Suppressor macrophage (primary cell): ENCODE data around the gene GABRG3.

Source experiments
- DNase-seq, 4 experiments: peaks; one replicate each; pipeline ENCODE4 v3.0.0-alpha.2; 2020 to 2022

GABRG3 gene

DNA sequence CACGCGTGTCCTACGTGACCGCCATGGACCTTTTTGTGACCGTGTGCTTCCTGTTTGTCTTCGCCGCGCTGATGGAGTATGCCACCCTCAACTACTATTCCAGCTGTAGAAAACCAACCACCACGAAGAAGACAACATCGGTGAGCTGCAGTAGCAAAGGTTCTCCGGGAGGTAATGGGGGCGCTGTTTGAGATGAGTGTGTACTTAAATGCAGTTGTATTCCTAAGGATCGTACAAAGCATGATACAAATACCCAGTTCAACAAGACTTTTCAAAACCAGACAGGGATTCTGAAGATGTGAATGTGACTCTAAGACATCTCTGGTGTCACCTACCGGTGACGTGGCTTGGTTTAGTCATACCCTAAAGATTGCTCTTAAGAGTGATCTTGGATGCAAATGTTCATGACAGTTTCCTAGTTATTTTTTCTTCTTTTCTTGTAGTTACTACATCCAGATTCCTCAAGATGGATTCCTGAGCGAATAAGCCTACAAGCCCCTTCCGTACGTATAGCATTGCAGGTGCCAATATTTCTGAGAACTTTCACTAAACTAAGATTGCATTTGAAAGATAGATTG lies 556.6 kb downstream of the GABRG3 start:
- no peak for DNase-seq

DNA sequence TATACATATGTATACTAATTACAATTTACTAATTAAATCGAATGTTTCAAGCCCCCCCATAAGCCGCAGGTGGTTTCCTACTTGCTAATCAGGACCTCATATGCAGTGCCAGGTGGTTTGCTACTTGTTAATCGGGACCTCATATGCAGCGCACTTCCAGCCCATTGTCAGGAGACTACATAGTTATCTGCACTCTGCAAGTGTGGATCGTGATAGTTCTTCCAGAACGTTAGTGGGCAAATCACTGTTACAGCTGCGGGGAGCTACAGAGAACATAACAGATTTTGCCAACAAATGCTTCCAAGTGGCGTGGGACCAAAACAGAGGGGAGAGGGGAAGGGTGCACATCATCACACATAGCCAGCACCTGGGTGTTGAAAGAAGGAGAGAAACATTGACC lies 558.4 kb downstream of the GABRG3 start:
- no peak for DNase-seq

DNA sequence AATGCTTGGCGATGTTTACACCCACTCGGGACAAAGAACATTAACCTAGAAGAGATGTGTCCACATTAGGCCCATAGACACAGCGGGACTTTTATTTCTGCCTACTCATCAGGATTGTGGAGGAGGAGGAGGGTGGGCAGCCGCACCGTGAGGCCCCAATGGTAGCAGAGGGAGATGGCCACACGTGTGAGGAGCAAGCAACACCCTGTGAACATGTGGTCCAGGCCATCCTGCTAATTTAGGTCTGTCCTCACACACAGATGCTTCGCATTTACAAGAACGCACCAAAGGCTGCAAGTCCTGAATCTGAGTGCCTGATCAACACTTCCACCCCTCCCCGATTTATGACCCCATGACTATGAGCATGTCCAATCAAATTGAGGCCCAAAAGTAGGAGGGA lies 560.0 kb downstream of the GABRG3 start:
- DNase-seq = no peak

DNA sequence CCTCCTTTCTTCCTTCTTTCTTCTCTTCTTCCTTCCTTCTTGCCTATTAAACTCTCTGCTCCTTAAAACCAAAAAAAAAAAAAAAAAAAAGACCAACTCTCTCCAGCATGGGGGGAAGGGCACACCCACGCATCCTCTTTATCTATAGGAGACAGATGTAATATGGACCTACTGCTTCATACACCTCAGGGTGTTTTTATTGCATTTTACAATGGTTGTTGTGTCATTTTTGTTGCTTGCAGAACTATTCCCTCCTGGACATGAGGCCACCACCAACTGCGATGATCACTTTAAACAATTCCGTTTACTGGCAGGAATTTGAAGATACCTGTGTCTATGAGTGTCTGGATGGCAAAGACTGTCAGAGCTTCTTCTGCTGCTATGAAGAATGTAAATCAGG lies 561.4 kb downstream of the GABRG3 start:
- DNase-seq = no peak

DNA sequence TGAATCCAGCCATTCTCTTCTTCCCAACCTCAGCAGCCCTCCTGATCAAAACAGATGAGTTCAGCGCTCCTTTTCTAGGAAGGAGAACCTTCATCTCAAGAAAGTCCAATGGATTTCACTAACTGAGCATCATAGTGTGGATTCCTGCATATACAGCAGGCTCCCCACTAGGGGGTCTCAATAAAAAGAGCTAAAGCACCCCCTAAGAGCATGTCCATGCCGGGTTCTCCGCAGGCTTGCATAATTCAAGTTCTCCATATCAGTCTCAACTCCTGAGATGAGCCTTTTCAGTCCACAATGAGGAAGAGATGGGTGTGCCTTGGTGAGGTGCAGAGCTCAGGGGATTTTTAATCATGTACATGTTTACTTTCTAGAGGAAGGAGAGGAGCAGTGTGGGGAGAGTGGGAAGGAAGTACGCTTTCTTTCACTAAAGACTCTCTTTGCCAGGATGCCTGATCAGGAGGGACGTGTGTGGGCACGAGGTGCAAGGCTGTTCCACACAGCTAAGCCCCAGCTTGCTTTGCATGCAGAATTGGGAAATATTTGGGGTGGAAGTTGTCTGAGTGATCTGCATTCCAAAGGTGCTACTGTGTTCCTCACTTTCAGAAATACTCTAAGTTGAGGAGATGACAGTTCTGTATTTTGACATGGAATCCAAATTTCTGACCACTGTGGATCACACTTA lies 564.6 kb downstream of the GABRG3 start:
- DNase-seq = no peak

DNA sequence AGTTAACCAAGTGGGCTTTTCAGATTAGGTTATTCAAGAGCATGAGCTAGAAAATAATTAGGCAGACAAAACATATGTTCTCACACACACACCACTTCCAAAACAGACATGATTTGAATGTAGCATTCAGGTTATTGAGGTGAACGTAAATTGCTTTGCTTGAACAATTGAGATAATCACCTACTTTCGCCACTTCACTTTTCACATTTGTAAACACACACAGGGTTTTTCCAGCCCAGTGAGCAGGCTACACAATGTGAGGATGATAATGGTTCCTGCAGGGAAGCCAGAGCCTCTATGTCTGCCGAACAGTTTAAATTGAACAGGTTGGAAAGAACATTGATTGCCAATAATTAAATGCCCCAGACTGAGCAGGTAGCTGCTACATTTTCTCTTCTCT lies 567.3 kb downstream of the GABRG3 start:
- no peak for DNase-seq

DNA sequence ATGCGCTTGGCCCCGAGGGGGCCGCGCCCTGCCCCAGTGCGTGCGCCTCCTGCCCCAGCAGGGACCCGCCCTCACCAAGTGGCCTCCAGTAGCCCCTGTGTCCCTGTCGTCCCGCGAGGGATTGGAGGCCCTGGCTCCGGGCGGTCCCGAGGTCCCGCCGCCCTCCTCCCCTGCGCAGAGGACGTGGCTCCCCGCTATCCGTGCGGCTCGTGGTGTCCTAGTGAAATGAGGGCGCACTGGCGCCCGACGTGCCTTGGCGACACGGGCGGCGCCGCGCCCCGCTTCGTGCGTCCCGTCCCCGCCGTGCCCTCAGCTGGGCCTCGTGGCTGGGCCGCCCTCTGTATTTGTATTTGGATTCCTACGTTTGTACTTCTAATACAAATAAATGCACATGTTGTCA lies 570.6 kb downstream of the GABRG3 start:
- DNase-seq = no peak

DNA sequence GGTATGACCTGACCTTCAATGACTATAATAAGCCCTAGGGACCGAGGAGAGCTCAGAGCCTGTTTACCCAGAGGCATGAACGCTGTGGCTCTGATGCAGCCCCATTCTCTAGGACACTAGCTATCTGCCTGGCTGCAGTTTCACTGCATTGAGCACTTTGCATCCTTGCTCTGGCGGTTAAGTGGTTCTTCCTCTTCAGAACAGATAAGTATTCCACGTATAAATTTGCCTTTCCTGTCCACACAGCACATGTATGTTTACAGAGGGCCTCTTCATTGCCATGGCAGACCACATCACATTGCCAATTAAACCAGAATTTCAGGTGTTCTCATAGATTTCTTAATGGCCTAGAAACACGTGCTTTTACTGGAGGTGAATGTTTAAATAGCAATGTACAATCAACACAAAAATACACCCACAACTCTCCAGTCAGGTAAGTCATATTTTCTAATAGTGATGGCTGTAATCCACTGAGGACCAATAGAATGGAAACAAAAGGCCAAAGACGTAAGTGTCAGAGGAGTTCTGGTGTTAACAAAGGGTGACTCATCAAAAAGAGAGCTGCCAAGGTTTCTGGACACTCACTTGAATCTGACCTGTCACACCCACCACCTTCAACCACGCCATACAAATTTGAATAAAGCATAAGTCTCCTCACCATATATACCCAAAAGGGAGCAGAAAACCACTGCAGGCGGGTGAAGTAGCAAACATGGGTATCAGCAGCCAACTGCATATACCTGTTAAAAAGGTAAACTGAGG lies 574.7 kb downstream of the GABRG3 start:
- no peak for DNase-seq

DNA sequence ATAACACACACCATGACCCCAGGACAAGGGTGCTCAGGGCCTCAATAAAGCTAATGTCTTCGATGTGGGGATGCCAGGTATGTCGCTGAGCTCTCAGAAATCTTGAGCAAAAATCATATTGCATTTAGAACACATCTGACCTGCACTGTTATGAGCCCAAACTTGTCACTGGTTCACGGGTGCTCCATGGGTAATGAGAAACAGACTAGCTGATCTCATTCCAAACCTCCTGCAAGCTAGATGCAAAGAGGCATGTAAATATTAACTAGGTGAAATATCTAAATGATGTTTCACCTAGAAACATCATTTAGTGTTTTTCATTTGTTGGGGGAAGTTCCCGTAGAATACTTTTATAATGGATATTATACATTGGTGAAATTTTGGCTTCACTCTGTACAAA lies 578.8 kb downstream of the GABRG3 start:
- no peak for DNase-seq

DNA sequence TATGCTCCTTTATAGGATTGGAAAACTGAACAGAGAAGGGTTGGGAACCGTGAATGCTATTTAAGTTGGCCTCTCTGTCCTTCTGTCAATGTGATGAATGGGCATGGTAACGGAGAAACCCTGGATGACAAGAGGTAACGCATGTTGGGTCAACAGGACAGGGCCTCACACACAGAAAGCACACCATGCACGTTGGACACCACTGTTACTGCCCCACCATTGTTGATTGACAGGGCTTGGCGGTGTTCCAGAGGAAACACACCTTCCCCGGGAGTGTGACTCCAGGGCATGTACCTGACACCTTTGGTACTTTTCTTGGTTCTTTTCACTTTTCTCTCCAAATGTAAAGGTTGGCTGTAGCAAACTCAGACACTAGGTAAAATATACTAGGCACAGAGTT lies 579.7 kb downstream of the GABRG3 start:
- no peak for DNase-seq

DNA sequence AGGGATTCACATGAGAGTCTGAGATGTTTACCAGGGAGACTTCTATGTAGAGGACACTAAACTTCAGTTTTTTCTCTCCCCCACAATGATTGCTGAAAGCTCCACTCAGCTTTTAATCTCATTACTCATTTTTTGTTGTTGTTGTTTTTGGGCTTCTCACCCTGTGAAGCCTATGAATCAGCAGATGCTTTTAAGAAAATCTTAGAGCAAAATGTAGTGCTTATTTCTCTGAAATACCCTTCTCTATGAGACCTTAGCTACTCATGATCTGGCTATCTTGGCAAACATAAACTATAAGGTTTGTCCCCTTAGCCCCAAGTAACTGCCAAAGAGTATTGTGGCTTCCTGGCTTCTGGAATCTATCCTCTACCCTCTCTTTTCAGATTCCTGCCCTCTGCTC lies 590.8 kb downstream of the GABRG3 start:
- no peak for DNase-seq

DNA sequence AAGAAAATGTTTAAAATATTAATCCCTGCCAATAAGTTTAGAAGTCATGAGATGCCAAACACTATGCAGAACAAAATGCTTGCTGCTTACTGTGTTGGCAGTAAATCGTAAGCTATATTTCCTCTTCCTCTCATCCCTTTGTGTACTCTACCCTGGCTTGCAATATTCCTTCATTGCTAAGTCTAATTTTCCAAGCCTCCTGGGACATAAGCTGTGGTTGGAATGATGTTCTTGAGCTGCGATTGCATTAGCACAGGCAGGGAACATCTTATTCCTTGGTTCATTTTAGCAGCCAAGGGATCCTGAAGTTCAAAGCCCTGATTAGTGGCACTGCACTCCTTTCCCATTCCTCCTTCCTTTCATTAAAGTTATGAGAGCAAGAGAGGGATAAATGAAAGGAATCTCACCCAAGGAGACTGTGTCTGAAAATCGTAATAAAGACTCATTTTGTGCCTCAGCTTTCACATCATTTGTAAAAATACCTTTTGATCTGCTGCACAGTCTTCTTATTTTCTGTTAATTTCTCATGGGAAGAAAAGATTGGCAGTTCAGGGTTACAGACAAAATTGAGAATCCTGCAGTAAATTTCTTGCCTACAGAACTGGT lies 592.9 kb downstream of the GABRG3 start:
- DNase-seq = no peak

DNA sequence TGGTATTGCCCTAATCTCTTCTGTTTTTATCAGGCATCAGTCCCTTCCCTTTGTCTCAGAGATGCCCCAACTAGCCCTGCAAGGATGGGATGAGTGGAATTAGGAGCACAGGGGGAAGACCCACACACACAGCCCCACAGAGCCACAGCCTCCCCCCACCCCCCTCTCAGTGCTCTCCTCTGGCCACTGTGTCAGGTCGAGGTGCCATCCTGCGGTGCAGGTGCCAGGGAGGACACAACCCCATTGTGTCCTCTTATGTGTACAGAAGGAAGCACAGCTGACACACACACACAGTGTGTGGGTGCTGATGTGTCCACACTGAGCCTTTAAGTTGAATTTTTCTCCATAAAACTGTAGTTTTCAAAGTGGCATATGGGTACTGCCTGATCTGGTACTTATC lies 593.7 kb downstream of the GABRG3 start:
- no peak for DNase-seq

DNA sequence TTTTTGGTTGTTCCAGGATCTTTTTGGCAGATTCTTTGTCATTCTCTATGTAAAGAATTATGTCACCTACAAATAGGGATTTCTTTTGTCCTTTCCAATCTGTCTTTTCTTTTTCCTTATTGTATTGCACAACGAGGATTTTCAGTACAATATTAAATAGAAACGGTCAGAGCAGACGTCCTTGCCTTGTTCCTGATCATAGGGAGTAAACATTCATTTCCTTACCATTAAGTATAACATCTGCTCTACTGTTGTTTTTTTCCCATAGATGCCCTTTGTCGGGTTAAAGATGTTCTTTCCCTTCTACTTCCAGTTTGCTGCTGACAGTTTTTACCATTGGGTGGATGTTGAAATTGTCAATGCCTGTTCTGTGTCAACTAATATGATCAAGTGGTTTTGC lies 599.8 kb downstream of the GABRG3 start:
- no peak for DNase-seq

DNA sequence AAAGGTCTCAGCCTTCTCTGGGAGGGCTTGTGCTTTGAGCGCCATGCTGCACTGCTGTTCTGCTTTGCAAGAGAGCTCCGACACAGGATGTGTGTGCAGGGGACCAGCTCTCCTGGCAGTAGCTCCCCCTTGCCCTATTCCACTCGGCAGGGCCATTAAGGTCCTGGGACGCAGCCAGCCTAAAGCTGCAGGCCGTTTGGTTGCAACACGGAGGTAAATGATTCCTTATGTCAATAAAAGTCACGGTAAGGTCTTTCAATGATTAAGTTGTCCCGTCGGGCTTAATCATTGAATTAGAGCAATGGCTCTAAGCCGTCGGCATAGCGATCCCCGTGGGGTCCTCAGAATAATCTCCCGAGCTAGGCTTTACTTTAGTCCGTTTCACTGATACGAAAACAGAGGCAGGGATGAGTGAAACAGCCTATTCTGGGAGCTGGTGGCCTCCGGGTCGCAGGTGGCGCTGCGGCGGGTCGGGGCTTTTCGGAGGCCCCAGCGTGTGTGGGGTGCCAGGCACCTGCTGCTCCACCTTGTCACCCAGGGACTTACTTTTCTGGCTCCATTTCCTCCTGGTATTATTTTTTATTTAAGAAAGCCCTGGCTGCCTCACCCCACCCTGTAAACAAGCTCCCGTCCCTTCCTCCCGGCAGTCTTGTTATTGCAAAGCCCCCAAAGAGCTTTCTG lies 603.0 kb downstream of the GABRG3 start:
- DNase-seq = no peak

DNA sequence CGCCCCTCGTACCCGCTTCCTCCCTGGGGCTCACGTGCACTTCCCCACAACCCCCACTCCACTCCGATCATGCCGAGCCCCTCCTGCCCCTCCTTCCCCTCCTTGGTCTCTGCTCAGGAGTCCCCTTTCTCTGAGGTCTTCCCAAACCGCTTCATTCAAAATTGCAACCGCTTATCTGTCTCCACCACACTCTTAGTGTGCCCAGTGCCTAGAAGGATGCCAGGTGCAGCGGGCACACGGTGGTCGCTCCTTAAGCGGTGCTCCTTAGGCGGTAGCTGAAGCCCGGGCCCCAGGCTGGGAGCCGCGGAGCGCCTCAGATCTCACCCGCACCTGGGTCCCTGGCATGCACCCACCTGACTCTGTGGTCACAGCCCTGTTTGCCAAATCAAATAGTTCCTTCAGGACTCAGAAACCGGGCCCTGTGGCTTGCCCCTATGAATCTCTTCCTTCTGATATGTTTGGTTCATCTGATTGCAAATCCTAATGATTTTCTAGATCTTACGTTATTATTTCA lies 603.6 kb downstream of the GABRG3 start:
- DNase-seq = no peak

DNA sequence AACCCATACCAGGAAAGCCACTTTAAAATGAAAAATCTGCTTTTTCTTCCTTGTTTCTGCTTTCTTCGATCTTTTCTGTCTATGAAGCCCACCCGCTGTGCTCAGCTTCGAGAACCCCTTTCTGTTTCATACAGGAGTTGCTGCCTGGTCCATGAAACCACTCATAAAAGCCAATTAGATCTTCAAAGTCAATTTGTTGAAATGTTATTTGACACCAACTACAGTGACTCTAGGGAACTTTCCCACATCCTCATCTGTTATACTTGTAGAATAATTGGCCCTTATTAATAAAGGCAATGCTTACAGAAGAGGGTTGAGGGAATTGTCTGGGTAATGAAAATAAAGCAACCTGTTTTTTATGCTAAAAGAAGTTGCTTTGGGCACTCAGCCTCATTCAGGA lies 604.5 kb downstream of the GABRG3 start:
- DNase-seq = no peak

DNA sequence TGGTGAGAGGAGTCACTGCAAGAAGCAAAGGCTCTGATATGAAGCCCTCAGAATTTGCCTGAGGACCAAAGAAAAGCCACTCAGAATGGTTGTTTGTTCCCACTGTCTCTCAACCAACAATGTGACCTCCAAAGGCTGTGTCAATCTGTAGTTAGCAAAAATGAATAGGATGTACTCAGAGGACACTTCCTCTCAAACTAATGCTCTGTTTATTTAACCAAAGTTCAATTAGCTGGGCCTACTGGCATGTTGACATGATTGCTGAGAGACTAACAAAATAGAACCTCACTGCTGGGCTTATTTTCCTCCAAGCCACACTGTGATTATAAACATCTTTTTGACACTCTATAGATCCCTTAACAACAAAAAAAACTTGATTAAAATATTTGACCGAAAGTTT lies 605.6 kb downstream of the GABRG3 start:
- DNase-seq = no peak

DNA sequence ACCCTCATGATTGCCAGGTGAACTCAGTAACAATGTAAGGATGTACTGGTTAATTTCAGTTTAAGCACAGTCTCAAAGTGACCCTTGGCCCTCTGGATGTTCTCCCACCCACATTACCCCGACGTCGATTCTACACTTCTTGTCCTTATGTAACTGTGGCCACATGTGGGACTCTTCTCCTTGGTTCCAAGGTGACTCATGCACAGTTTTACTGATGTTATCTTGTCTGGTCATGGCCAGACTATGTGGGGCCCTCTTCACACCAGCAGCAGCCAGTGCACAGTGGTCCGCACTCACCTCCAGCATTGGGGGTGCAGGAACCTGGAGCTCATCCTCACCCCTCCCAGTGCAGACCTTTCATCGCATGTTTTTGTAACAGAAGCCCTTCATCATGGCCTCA lies 608.8 kb downstream of the GABRG3 start:
- DNase-seq = no peak

DNA sequence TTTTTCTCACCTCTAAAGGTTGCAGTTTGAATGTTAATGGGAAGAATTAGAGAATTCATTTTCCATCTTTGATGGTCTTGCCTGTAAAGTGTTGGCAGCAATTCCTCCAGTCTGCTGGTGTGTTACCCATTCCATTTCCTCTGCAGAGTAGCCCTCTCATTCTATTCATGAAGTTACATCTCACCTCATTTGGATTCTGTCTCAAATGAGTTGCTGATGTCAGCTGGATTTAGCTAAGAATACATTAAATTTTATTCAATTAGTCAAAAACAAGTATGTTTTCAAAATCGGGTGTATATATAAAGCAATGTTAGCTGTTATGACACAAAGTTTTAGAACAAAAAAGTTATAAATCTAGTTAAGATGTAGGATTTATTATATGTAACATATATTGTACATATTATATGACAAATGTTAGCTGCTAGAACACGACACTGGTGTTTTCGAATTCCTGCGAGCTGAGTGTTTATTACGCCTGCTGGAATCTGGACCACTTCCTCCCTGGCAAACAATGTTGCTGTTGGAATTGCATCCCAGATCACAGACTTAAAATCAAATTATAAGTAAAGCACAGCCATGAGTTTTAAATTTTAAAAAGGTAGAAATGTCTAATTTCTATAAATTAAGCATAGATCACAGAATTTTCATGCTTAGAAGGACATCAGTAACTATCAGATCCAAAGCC lies 611.9 kb downstream of the GABRG3 start:
- no peak for DNase-seq

DNA sequence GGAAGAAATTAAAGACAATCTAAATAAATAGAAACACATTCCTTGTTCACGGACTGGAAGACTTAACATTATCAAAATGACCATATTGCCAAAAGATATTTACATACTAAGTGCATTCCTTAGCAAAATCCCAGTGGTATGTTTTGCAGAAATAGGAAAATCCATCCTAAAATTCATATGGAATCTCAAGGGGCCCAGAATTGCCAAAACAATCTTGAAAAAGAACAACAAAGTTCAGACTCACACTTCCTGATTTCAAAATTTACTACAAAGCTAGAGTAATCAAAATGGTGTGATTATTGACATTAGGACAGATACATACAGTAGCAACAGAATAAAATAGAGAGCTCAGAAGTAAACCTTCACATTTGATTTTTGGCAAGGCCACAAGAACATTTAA lies 612.7 kb downstream of the GABRG3 start:
- DNase-seq = no peak

DNA sequence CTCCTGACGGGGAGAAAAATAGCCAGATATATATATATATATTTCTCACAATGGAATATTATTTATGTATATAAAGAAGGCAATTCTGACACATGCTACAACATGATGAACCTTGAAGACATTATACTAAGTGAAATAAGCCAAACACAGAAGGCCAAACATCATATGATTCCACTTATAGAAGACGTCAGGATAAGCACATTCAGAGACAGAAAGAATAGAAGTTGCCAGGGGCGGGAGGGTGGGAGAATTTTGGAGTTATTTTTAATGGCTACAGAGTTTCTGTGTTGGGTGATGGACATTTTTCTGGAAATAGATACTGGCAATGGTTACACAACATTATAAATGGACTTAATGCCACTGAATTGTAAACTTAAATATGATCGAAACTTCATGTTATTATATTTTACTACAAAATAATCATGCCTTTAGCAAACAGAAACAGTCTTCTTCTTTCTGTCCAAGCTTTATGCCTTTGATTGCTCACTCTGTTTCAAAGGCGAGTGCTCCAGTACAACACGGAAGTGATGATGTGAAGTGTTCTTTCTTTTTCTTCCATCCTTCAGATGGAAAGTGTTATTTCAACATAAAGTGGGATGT lies 614.2 kb downstream of the GABRG3 start:
- DNase-seq = no peak
